DND-41 (cell line): Measurements from ENCODE around the gene KCNN3.
A peak's percentile ranks its signal among the peaks of the same experiment; 100 is the strongest.

Source experiments
- EZH2 ChIP-seq: IDR thresholded peaks from 3 replicates; pipeline ENCODE4 v1.6.1; 2012; ENCODE audit warnings: borderline replicate concordance, low read depth, mild to moderate bottlenecking, moderate library complexity, low read length, inconsistent platforms; ENCODE audit not compliant: severe bottlenecking
- TF ChIP-seq, protein P1 (sequence below): IDR thresholded peaks from 2 replicates; pipeline ENCODE4 v1.5.1; 2012; ENCODE audit warnings: borderline replicate concordance, low read length, moderate library complexity, mild to moderate bottlenecking; ENCODE audit not compliant: poor library complexity, severe bottlenecking; ENCODE audit errors: extremely low read depth

DNA sequence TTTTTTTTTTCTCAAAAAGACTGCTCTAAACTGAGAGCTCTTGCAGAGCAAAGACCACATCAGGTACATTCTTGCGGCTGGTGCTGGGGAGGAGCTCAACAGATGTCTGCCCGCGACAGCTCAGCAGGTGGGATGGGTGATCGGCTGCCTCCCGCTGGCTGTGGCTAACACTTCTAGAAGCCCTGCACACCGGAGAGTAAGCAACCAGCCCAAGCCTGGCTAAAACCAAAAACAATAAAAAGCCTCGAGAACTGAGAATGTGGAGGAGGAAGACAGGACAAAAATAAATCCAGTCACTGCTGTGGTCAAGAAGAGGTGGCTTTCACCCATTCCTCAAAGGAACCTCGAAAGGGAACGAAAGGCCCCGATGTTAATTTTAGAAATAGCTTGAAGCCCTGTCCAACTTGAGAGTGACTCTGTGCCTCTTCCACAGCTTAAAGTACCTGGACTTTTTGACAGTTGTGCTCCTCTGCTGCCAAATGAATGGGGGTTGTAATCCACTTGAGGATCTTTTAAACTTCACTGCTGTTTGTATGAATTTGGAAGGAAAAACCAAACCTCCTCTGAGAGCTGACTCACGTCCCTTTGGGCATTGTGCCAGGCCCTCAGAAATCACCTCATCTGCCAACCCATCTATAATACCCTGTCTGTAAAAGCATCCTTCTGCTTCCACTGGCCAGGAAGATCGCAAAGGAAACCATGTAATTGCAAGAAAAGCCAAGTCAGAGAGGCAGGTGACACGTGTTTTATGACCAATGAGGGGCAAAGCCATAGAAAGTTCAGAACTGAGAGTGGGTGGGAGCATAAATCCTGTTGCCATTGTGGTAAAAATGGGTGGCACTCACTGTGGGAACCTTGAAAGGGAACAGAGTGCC is 78.6 kb downstream of the KCNN3 start:
- TF ChIP-seq, protein P1, sequence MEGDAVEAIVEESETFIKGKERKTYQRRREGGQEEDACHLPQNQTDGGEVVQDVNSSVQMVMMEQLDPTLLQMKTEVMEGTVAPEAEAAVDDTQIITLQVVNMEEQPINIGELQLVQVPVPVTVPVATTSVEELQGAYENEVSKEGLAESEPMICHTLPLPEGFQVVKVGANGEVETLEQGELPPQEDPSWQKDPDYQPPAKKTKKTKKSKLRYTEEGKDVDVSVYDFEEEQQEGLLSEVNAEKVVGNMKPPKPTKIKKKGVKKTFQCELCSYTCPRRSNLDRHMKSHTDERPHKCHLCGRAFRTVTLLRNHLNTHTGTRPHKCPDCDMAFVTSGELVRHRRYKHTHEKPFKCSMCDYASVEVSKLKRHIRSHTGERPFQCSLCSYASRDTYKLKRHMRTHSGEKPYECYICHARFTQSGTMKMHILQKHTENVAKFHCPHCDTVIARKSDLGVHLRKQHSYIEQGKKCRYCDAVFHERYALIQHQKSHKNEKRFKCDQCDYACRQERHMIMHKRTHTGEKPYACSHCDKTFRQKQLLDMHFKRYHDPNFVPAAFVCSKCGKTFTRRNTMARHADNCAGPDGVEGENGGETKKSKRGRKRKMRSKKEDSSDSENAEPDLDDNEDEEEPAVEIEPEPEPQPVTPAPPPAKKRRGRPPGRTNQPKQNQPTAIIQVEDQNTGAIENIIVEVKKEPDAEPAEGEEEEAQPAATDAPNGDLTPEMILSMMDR: peak; percentile 51
- no peak for TF ChIP-seq EZH2
